GM12873 (cell line): Measurements from ENCODE around the gene FOXA2.
A peak's percentile ranks its signal among the peaks of the same experiment; 100 is the strongest.

Experiments used
- TF ChIP-seq, protein P1 (sequence below): IDR thresholded peaks from 2 replicates; pipeline ENCODE4 v1.5.1; 2012; ENCODE audit warnings: low read depth, mild to moderate bottlenecking, moderate library complexity, low read length, control low read depth; ENCODE audit not compliant: insufficient read depth; ENCODE audit errors: missing control alignments

FOXA2 gene

GRCh38 chr20:22604815-22605214 is 20.4 kb upstream of the FOXA2 start:
- TF ChIP-seq, protein P1, sequence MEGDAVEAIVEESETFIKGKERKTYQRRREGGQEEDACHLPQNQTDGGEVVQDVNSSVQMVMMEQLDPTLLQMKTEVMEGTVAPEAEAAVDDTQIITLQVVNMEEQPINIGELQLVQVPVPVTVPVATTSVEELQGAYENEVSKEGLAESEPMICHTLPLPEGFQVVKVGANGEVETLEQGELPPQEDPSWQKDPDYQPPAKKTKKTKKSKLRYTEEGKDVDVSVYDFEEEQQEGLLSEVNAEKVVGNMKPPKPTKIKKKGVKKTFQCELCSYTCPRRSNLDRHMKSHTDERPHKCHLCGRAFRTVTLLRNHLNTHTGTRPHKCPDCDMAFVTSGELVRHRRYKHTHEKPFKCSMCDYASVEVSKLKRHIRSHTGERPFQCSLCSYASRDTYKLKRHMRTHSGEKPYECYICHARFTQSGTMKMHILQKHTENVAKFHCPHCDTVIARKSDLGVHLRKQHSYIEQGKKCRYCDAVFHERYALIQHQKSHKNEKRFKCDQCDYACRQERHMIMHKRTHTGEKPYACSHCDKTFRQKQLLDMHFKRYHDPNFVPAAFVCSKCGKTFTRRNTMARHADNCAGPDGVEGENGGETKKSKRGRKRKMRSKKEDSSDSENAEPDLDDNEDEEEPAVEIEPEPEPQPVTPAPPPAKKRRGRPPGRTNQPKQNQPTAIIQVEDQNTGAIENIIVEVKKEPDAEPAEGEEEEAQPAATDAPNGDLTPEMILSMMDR = no peak

DNA sequence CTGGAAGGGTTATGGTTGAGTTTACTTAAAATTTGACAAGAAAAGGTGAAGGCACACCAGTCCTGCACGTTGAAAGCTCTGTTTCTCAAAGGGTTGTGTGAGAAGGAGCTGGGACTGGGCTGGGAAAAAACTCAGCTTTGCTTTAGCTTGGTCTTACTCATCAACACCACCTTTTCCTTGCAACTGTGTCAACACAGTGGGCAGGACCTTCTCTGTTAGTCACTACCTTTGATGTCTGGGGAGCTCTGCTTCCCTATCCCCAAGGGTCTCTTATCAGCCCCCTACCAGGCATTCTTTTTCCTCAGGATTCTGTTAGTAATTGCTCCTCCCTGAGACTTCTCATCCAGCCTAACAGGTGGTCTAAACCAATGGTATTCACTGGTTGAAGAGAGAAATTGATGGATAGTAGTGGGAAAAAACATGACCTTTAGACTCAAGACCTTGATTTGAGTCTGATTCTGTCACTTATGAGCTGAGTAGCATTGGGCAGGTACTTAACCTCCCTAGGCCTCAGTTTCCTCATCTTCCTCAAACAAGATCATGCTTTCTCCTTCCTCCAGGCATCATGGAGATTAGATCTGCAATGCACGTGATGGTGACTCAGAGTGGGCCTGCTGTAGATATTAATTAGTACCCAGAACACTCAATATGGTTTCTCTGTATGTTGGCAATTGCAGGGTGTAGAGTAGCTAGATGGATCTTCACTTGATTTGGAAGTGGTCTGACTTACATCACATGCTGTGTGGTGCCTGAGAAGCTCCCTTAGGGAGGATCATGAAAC is 17.2 kb upstream of the FOXA2 start:
- TF ChIP-seq, protein P1 = no peak

DNA sequence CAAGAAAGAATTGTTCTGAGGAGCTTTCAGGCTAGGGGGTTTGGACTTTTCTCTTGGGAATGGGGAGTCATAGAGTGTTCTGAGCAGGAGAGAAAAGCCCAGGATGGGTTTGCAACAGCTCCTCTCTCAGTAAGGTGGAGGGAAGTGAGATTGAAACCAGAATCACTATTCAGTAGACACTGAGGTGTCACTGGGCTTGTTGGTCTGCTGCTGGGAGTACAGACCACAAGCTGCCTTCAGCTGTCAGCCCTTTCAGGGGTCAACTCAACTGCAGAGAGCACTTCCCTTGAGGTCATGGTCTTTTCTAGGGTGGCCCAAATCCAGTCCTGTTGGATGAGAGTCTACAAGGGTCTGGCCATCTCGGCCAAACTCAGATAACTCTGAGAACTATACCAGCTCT is 12.9 kb upstream of the FOXA2 start:
- TF ChIP-seq, protein P1 = no peak

- TF ChIP-seq, protein P1 = no peak
Observed at GRCh38 chr20:22590662-22591061, 6.3 kb upstream of the FOXA2 start.

- TF ChIP-seq, protein P1 = peak; percentile 61
Observed at GRCh38 chr20:22586645-22587310, 2.4 kb upstream of the FOXA2 start.

GRCh38 chr20:22585786-22586493 is 1.6 kb upstream of the FOXA2 start:
- TF ChIP-seq, protein P1 = no peak

DNA sequence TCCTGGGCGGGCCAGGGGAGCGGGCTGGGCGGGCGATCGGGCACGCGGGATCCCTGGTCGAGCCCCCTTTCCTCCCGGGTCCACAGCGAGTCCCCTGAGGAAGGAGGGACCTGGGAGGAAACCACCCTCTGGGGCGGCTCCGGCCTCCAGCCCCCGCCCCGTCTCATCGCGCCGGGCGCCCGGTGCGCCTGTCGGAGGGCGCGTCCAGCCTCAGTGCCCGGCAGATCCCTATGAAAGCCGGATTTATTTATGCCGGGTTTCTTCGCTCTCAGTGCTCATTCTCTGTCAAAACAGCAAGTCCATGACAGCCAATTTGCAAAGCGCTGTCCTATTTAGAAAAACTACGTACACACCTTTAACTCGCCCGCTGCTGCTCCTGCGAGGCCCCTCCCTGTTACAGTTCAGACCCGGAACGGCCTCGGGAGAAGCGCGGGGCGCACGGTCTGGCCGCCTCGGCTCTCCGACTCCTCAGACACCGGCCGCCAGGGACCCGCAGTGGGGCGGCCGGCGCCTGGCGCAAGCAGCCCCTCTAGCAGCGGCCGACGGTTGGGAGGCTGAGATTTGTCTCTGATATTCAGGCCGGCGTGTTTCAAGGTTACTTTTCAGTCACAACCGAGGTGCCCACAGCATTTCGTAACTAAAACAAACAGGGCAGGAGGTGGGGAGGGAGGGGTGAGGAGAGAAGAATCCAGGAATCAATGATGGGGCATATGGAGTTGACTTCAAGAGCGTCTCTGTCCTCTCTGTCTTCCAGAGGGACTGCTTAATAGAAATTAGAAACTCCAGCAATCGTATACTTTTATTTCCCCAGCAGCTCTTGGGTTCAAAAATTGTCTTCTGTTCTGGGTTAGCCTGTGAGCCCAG is 782 bp upstream of the FOXA2 start:
- TF ChIP-seq, protein P1 = no peak
